Neural progenitor cell (in vitro differentiated cells): ENCODE measurements around the gene ANXA6.

Experiments used
- CTCF ChIP-seq: fragments of 200-600 bp; sonication (generic); IDR thresholded peaks from 2 replicates; pipeline ENCODE4 v1.5.1; 2017; ENCODE audit warnings: antibody characterized with exemption, mild to moderate bottlenecking
- EZH2 ChIP-seq: fragments of 200-600 bp; sonication (generic); IDR thresholded peaks from 2 replicates; pipeline ENCODE4 v1.6.1; 2017; ENCODE audit warnings: antibody characterized with exemption, mild to moderate bottlenecking, moderate library complexity
- EZH2phosphoT487 ChIP-seq: fragments of 200-600 bp; sonication (generic); IDR thresholded peaks from 2 replicates; pipeline ENCODE4 v1.6.1; 2017; ENCODE audit warnings: antibody characterized with exemption

DNA sequence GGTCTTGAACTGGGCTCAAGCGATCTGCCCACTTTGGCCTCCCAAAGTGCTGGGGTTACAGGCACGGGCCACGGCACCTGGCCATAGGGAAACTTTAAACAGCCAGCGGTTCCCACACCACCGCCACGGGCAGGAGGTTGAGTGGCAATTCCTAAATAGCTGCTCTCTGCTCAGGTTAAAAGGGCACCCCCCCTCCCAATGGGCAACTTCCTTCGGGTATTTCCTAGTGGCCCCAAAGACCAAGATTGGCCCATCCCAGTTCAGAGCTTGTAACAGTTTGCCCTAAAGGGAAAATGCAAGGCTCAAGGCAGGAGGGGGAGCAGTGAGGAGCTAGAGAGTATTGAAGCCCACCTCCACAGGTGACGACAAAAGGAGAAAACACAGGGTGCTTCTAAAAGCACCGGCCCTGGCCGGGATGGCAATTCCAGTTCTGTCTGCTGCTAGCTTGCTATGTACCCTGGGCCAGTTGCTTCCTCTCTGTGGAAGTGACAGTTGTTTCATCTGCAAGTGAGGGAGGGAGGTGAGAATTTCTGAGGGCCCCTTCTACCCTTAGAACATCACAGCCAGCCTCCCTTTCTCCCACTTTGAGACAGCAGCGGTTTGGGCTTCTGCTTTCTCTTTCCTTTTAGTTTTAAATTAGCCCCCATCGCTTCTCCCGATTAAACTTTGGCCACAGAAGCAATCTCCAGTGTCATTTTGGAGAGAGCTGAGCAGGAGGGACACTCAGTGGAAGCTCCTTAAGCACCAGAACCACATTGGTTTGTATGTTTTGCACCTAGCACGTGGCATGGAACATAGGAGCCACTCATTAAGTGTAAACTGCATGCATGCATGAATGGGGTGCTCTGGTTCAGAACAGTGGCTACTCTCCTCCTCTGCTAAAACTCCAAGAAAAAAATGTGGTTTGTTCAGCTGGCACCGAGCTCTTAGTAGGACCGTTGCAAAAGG, 59.5 kb downstream of the ANXA6 start:
- no peak for TF ChIP-seq EZH2phosphoT487
- no peak for TF ChIP-seq CTCF
- TF ChIP-seq EZH2: no peak
